T-helper 2 cell (primary cell): ENCODE data around the gene SIM2.
"Not testable (repeated sequence)": the region's sequence is repeated elsewhere in the genome, so short reads cannot be mapped to it uniquely, and the experiment has no call there.

Source experiments
- DNase-seq, 5 experiments: peaks; one replicate each; pipeline versions ENCODE4 v3.0.0 to v3.0.0-alpha.2; 2012 to 2022
- total RNA-seq, 2 donors: gene quantifications; one replicate each; lab custom pipeline; 2026; lab: John Stamatoyannopoulos, UW

SIM2 gene, protein sequence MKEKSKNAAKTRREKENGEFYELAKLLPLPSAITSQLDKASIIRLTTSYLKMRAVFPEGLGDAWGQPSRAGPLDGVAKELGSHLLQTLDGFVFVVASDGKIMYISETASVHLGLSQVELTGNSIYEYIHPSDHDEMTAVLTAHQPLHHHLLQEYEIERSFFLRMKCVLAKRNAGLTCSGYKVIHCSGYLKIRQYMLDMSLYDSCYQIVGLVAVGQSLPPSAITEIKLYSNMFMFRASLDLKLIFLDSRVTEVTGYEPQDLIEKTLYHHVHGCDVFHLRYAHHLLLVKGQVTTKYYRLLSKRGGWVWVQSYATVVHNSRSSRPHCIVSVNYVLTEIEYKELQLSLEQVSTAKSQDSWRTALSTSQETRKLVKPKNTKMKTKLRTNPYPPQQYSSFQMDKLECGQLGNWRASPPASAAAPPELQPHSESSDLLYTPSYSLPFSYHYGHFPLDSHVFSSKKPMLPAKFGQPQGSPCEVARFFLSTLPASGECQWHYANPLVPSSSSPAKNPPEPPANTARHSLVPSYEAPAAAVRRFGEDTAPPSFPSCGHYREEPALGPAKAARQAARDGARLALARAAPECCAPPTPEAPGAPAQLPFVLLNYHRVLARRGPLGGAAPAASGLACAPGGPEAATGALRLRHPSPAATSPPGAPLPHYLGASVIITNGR
- total RNA-seq = 0 to 0.54 reads per million in 2 donors

DNA sequence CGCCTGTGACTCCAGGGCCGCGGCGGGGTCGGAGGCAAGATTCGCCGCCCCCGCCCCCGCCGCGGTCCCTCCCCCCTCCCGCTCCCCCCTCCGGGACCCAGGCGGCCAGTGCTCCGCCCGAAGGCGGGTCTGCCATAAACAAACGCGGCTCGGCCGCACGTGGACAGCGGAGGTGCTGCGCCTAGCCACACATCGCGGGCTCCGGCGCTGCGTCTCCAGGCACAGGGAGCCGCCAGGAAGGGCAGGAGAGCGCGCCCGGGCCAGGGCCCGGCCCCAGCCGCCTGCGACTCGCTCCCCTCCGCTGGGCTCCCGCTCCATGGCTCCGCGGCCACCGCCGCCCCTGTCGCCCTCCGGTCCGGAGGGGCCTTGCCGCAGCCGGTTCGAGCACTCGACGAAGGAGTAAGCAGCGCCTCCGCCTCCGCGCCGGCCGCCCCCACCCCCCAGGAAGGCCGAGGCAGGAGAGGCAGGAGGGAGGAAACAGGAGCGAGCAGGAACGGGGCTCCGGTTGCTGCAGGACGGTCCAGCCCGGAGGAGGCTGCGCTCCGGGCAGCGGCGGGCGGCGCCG lies at the start of gene SIM2:
SIM2 (plus strand) TSS at position 135 of the 565 bp plus-strand sequence. CDS start 632 bp downstream, outside the sequence.
- no peak for DNase-seq

DNA sequence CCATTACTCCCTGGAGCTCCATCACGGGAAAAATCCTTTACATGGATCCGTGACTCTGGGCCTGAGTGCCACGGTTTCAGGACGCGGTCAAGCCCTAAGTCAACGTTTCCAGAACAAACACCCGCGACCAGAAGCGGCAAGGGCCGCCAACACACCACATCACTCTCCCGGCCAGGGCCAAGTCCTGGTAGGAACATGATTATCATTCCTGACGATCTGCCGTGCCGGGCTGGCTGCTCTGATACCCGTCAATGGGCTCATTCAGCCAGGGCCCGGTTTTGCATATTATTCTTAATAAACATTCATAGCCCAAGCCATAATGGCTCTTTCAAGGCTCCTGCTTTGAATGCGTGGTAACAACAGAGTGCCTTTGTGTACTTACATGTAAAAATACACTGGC lies 44.6 kb upstream of the SIM2 start:
- DNase-seq = no peak

GRCh38 chr21:36654796-36655325 lies 44.1 kb upstream of the SIM2 start:
- no peak for DNase-seq

GRCh38 chr21:36656138-36656537 lies 42.8 kb upstream of the SIM2 start:
- no peak for DNase-seq

DNA sequence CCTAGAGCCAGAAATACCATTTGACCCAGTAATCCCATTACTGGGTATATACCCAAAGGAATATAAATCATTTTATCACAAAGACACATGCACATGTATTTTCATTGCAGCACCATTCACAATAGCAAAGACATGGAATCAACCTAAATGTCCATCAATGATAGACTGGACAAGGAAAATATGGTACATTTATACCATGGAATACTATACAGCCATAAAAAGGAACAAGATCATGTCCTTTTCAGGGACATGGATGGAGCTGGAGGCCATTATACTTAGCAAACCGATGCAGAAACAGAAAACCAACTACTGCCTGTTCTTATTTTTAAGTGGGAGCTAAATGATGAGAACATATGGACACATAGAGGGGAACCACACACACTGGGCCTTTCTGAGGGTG lies 41.6 kb upstream of the SIM2 start:
- not testable (repeated sequence) for DNase-seq

DNA sequence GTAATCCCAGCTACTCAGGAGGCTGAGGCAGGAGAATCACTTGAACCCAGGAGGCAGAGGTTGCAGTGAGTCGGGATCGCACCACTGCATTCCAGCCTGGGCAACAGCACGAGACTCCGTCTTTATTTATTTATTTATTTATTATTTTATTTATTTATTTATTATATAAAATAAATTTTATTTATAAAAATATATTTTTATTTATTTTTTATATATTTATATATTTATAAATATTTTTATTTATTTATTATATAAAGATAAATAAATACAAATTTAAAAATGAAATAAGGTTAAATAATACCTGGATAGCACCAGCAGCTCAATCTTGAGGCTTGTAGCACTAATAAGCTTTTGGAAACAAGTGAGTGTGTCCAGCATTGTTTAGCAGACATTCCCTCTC lies 40.9 kb upstream of the SIM2 start:
- DNase-seq = no peak

DNA sequence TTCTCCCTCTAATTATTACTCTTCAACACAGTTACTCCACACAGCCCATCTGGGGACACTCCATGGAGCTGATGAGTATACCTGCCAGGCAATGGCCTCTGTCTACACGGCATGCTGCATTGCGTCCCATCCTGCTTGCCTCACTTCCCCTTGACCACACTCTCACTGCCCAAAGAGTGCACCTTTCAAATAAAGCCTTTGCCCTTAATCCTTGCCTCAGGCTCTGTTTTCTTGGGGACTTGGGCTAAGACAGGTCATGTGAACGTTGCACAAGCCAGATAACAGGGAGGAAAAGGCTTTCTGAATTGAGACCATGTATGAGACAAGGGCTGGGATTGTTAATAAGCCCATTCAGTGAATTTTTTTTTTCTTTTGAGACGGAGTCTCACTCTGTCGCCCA lies 40.0 kb upstream of the SIM2 start:
- no peak for DNase-seq

- DNase-seq = no peak
Observed at GRCh38 chr21:36661511-36662309, 37.2 kb upstream of the SIM2 start.

- DNase-seq = no peak
Observed at GRCh38 chr21:36663033-36663855, 35.7 kb upstream of the SIM2 start.

DNA sequence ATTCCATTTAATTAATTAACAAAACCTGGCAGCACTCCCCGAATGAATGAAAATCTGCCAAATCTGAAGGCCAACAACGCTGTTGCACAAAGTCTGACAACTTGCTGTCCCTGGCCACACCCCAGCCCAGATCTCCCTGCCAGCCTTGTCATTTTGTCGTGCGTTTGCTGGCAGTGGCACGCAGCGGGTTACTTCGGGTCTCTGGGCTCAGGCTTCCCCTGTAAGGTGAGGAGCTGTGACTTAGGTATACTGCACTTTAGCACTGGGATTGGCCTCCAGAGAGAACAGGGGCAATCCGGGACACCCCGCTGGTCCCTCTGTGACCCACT lies 34.3 kb upstream of the SIM2 start:
- no peak for DNase-seq

DNA sequence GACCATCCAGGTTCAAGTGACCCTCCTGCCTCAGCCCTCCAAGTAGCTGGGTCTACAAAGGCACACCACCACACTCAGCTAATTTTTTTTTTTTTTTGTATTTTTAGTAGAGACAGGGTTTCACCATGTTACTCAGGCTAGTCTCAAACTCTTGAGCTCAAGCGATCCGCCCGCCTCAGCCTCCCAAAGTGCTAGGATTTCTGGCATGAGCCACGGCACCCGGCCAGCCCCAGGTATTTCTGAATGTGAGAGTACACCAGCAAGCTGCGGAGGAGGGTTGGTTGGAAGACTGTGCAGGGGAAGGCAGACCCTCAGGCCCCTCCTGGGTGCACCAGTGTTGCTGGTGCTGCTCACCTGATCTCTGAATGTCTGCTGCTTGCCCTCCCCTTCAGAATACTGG lies 33.1 kb upstream of the SIM2 start:
- DNase-seq = no peak

DNA sequence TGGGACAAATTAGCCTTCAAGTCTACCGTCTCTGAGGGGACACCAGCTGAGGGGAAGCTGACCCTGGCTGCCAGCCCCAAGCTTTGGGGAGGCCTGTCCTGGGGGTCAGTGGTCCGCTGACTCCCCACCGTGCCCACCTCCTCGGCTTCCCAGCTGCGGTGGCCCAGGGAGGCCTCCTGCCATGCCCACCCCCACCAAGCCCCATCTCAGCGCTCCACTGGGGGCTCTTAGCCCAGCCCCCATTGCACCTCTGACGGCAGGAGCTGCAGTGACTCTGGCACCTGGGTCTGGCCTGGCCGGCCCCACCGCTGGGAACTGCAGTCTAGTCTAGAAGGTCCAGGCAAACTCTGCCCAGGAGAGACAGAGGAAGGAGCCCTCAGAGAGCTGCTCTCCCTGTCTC lies 30.2 kb upstream of the SIM2 start:
- no peak for DNase-seq

- no peak for DNase-seq
Observed at GRCh38 chr21:36671836-36672235, 27.1 kb upstream of the SIM2 start.

DNA sequence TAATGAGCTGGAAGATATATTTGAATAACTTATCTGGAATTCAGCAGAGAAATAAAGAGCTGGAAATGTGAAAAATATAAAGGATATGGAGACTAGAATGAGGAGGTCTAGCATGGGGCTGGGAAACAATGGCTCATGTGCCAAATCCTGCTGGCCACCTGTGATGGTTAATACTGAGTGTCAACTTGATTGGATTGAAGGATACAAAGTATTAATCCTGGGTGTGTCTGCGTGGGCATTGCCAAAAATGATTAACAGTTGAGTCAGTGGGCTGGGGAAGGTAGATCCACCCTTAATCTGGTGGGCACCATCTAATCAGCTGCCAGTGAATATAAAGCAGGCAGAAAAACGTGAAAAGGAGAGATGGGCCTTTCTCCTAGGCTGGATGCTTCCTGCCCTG lies 26.6 kb upstream of the SIM2 start:
- not testable (repeated sequence) for DNase-seq

DNA sequence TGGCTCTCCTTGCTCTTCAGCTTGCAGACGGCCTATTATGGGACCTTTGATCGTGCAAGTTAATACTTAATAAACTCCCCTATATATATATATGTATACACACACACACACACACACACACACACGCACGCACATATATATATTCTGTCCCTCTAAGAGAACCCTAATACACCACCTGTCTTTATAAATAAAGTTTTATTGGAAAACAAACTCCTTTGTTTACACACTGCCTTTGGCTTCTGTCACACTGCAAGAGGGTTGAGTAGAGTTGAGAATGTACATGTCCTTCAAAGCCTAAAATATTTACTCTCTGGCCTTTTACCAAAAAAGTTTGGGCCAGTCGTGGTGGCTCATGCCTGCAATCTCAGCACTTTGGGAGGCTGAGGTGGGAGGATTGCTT lies 26.2 kb upstream of the SIM2 start:
- no peak for DNase-seq

- DNase-seq = no peak
Observed at GRCh38 chr21:36676039-36676950, 22.6 kb upstream of the SIM2 start.

DNA sequence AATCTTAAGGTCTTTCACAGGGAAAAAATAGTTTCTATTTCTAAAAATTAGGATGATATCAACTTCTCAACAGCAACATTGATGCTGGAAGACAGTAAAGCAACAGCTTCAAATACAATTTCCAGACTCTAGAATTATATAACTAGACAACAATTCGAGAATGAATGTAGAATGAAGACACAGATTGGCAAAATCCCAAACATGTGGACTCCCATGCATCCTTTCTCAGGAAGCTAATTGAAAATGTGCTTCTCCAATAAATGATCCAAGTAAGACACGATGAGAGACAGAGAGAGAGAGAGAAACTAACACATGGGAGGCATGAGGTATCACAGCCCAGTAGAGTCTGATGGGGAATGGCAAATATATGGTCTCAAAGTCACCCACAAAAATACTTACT lies 21.5 kb upstream of the SIM2 start:
- DNase-seq = no peak

DNA sequence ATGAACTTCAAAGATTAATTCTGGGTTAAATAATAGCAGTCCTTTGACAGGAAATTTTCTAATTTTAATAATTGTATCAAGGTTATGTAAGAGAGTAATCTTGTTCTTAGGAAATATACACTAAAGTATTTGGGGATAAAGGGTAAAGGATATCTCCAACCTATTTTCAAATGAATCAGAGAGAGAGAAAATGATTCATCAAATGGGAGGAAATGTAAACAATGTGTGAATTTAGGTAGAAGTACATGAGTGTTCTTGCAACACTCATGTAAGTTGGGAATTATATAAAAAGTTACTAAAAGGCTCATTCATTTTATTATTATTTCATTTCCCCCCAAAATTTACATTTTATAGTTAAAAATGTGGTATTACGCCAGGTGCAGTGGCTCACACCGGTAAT lies 20.4 kb upstream of the SIM2 start:
- no peak for DNase-seq

DNA sequence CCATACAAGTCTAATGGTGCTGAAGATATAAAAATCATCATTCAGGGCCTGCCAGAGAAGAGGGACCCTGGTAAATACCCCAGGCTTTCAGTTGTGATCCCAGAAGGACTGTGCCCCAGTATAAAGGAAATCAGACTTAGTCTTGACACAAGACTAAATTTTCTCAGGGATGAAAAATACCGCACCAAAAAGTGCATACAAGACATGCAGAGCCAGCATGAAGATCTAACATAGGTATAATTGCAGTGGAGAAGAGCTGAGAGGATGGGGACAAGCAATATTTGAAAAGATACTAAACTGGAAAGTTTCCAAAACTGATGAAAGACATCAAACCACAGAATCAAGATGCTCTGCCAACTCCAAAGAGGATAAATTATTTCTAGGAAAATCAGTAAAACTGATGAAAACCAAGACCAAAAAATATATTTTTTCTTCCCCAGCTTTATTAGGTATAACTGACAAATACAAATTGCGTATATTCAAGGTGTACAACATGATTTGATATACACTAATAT lies 17.7 kb upstream of the SIM2 start:
- DNase-seq = no peak

- no peak for DNase-seq
Observed at GRCh38 chr21:36684957-36685714, 13.8 kb upstream of the SIM2 start.
